HG02943 (cell line): ENCODE results near the gene HYOU1.
A peak's percentile ranks its signal among the peaks of the same experiment; 100 is the strongest.
"Not testable (repeated sequence)": the region's sequence is repeated elsewhere in the genome, so short reads cannot be mapped to it uniquely, and the experiment has no call there.

Source experiments
- ATAC-seq: cut with Tn5 transposase; IDR thresholded peaks from one replicate; pipeline ENCODE4 v1.9.1; 2021; ENCODE audit warnings: mild to moderate bottlenecking, low read depth, moderate library complexity; ENCODE audit not compliant: unreplicated experiment

HYOU1 gene

GRCh38 chr11:119046489-119046888 lies 10.5 kb downstream of the HYOU1 start:
- no peak for ATAC-seq

GRCh38 chr11:119044708-119045107 lies 12.3 kb downstream of the HYOU1 start:
- ATAC-seq = no peak

GRCh38 chr11:119042927-119043326 lies 14.1 kb downstream of the HYOU1 start:
- no peak for ATAC-seq

- no peak for ATAC-seq
These were observed 15.0 kb downstream of the HYOU1 start for GRCh38 chr11:119041821-119042514.

GRCh38 chr11:119039471-119039870 lies 17.5 kb downstream of the HYOU1 start:
- not testable (repeated sequence) for ATAC-seq

GRCh38 chr11:119038884-119039283 lies 18.1 kb downstream of the HYOU1 start:
- no peak for ATAC-seq

GRCh38 chr11:119034813-119035212 lies 22.2 kb downstream of the HYOU1 start:
- no peak for ATAC-seq

GRCh38 chr11:119033421-119033820 lies 23.6 kb downstream of the HYOU1 start:
- not testable (repeated sequence) for ATAC-seq

GRCh38 chr11:119031912-119032280 lies 25.1 kb downstream of the HYOU1 start:
- ATAC-seq = no peak

- peak; percentile 79 for ATAC-seq
These were observed 26.5 kb downstream of the HYOU1 start, which contains the start of gene SLC37A4 for GRCh38 chr11:119030329-119031047. TSS of gene SLC37A4 (minus strand) at chr11:119030877.

GRCh38 chr11:119030029-119030328 lies 27.0 kb downstream of the HYOU1 start:
- ATAC-seq = peak; percentile 28

- peak; percentile 10 for ATAC-seq
These were observed 27.5 kb downstream of the HYOU1 start for GRCh38 chr11:119029340-119030028.

GRCh38 chr11:119029069-119029339 lies 28.0 kb downstream of the HYOU1 start:
- ATAC-seq = no peak

- no peak for ATAC-seq
These were observed 28.5 kb downstream of the HYOU1 start for GRCh38 chr11:119028346-119029068.

- no peak for ATAC-seq
These were observed 29.3 kb downstream of the HYOU1 start for GRCh38 chr11:119027561-119028345.

- ATAC-seq = no peak
These were observed 30.0 kb downstream of the HYOU1 start for GRCh38 chr11:119026970-119027369.

- no peak for ATAC-seq
These were observed 30.8 kb downstream of the HYOU1 start for GRCh38 chr11:119025978-119026766.

GRCh38 chr11:119025541-119025940 lies 31.5 kb downstream of the HYOU1 start:
- ATAC-seq = no peak

- ATAC-seq = no peak
These were observed 31.9 kb downstream of the HYOU1 start for GRCh38 chr11:119025099-119025473.
